ENCODE measurements around the gene AHNAK.

DNA sequence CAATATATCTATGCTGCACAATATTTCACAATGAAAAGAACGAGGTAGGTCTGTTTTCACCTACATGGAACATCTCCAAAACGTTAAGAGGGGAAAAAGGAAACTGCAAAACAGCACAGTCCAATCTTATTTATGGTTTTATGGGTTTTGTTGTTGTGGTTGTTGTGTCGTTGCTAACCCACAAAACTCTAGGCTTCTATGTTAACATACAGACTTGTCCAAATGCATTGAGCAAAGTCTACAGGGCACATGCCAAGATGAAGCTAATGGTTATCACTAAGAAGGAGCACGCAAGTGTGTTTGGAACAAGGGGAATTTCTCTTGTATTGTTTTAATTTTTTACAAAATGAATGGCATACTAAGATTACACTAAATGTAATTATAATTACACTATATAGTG is 48.6 kb downstream of the AHNAK start:
- TF ChIP-seq, protein P1, sequence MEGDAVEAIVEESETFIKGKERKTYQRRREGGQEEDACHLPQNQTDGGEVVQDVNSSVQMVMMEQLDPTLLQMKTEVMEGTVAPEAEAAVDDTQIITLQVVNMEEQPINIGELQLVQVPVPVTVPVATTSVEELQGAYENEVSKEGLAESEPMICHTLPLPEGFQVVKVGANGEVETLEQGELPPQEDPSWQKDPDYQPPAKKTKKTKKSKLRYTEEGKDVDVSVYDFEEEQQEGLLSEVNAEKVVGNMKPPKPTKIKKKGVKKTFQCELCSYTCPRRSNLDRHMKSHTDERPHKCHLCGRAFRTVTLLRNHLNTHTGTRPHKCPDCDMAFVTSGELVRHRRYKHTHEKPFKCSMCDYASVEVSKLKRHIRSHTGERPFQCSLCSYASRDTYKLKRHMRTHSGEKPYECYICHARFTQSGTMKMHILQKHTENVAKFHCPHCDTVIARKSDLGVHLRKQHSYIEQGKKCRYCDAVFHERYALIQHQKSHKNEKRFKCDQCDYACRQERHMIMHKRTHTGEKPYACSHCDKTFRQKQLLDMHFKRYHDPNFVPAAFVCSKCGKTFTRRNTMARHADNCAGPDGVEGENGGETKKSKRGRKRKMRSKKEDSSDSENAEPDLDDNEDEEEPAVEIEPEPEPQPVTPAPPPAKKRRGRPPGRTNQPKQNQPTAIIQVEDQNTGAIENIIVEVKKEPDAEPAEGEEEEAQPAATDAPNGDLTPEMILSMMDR (IDR thresholded peaks at IDR 0.05): no peak
- no peak for TF ChIP-seq POLR2AphosphoS5 (IDR thresholded peaks at IDR 0.05)

Data from stomach (tissue), 4 donors.